HL-60 (cell line): Measurements from ENCODE around the gene GJC1.

Source experiments
- DNase-seq, 2 experiments: peaks; one replicate each; pipeline ENCODE4 v3.0.0-alpha.2; 2010 to 2020; ENCODE audit warnings: low read depth in 1 of 2, low spot score in 1 of 2
- H3K27ac ChIP-seq: fragments of 250-450 bp; sonication (Bioruptor Pico); replicated peaks from 2 replicates; pipeline ENCODE4 v1.5.1; 2020; ENCODE audit warnings: mild to moderate bottlenecking, moderate library complexity
- H3K27me3 ChIP-seq: fragments of 250-450 bp; sonication (Bioruptor Pico); 2 replicates; pipeline ENCODE4 v1.5.1; 2021; ENCODE audit warnings: mild to moderate bottlenecking, moderate library complexity; ENCODE audit not compliant: insufficient read depth, poor library complexity, severe bottlenecking
- H3K4me3 ChIP-seq: replicated peaks from 2 replicates; pipeline ENCODE4 v1.5.1; 2011; ENCODE audit warnings: mild to moderate bottlenecking, control low read depth, low read length; ENCODE audit not compliant: insufficient read depth
- GABPA ChIP-seq: IDR thresholded peaks from 2 replicates; pipeline ENCODE4 v1.6.1; 2012; ENCODE audit warnings: low read depth
- POLR2AphosphoS5 ChIP-seq: IDR thresholded peaks from 2 replicates; pipeline ENCODE4 v1.6.1; 2012; ENCODE audit warnings: low read depth
- SPI1 ChIP-seq: IDR thresholded peaks from 2 replicates; pipeline ENCODE4 v1.6.1; 2012; ENCODE audit warnings: low read depth, mild to moderate bottlenecking, borderline replicate concordance
- TF ChIP-seq, protein P1 (sequence below): IDR thresholded peaks from 2 replicates; pipeline ENCODE4 v1.6.1; 2012; ENCODE audit warnings: low read depth; ENCODE audit not compliant: insufficient replicate concordance
- TF ChIP-seq, protein P2 (sequence below): IDR thresholded peaks from one replicate; pipeline ENCODE4 v1.5.1; 2011; ENCODE audit warnings: low read length, control low read depth, inconsistent platforms; ENCODE audit not compliant: insufficient read depth

The GJC1 gene

DNA sequence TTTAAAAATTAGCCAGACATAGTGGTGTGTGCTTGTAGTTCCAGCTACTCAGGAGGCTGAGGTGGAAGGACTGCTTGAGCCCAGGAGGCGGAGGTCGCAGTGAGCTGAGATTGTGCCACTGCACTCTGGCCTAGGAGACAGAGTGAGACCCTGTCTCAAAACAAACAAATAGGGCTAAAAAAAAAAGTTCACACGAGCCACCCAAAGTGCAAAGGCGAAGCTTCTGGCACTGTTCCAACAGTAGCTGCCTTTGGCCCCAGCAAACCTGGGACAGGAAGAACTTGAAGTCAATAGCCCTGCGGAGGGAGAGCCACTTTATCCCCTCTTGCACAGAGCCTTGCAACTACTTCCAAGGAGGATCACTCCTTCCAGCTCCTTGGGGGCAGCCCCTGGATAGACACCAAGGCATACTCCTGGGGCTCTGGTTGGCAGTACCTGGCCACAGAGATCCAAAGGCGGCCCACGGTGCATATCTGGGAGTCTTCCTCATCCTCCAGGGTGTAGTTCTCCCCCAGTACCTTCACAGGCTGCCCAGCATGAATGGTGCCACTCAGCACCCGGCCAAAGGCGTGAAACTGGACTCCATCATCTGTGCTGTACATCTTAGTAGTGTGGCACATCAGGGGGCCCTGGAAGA, 32.3 kb upstream of the GJC1 start:
- no peak for DNase-seq
- no peak overlapping the region for H3K27ac ChIP-seq
- H3K4me3 ChIP-seq = no peak overlapping the region
- H3K27me3 ChIP-seq = no peaks in the 10 kb centered on the region
- TF ChIP-seq SPI1 = no peak
- TF ChIP-seq POLR2AphosphoS5 = no peak
- TF ChIP-seq, protein P1, sequence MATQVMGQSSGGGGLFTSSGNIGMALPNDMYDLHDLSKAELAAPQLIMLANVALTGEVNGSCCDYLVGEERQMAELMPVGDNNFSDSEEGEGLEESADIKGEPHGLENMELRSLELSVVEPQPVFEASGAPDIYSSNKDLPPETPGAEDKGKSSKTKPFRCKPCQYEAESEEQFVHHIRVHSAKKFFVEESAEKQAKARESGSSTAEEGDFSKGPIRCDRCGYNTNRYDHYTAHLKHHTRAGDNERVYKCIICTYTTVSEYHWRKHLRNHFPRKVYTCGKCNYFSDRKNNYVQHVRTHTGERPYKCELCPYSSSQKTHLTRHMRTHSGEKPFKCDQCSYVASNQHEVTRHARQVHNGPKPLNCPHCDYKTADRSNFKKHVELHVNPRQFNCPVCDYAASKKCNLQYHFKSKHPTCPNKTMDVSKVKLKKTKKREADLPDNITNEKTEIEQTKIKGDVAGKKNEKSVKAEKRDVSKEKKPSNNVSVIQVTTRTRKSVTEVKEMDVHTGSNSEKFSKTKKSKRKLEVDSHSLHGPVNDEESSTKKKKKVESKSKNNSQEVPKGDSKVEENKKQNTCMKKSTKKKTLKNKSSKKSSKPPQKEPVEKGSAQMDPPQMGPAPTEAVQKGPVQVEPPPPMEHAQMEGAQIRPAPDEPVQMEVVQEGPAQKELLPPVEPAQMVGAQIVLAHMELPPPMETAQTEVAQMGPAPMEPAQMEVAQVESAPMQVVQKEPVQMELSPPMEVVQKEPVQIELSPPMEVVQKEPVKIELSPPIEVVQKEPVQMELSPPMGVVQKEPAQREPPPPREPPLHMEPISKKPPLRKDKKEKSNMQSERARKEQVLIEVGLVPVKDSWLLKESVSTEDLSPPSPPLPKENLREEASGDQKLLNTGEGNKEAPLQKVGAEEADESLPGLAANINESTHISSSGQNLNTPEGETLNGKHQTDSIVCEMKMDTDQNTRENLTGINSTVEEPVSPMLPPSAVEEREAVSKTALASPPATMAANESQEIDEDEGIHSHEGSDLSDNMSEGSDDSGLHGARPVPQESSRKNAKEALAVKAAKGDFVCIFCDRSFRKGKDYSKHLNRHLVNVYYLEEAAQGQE = no peak
- TF ChIP-seq, protein P2, sequence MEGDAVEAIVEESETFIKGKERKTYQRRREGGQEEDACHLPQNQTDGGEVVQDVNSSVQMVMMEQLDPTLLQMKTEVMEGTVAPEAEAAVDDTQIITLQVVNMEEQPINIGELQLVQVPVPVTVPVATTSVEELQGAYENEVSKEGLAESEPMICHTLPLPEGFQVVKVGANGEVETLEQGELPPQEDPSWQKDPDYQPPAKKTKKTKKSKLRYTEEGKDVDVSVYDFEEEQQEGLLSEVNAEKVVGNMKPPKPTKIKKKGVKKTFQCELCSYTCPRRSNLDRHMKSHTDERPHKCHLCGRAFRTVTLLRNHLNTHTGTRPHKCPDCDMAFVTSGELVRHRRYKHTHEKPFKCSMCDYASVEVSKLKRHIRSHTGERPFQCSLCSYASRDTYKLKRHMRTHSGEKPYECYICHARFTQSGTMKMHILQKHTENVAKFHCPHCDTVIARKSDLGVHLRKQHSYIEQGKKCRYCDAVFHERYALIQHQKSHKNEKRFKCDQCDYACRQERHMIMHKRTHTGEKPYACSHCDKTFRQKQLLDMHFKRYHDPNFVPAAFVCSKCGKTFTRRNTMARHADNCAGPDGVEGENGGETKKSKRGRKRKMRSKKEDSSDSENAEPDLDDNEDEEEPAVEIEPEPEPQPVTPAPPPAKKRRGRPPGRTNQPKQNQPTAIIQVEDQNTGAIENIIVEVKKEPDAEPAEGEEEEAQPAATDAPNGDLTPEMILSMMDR = no peak
- no peak for TF ChIP-seq GABPA

DNA sequence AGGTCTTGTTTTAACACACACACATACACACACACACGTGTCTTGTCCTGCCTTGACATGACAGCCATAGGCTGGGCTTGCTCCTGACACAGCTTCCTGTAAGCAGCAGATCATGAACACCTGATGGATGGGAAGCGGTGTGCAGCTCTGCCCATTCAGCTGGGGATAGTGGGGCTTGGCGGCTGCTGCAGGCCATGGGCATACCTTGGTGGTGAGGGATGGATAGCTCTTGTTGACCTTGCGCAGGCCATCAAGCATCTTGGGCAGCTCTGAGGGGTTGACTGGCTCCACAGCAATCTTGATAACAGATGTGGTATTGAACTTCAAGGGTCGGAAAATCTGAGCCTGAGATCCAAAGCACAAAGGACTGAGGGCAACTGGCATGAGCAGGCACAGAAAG, 29.6 kb upstream of the GJC1 start:
- no peak for DNase-seq
- Histone ChIP-seq H3K27ac (no peak overlapping the region), H3K27me3 (no peaks in the 10 kb centered on the region), H3K4me3 (no peak overlapping the region)
- TF ChIP-seq, protein P1 = no peak
- TF ChIP-seq, protein P2 = no peak
- TF ChIP-seq POLR2AphosphoS5 = no peak
- TF ChIP-seq GABPA = no peak
- TF ChIP-seq SPI1 = no peak

DNA sequence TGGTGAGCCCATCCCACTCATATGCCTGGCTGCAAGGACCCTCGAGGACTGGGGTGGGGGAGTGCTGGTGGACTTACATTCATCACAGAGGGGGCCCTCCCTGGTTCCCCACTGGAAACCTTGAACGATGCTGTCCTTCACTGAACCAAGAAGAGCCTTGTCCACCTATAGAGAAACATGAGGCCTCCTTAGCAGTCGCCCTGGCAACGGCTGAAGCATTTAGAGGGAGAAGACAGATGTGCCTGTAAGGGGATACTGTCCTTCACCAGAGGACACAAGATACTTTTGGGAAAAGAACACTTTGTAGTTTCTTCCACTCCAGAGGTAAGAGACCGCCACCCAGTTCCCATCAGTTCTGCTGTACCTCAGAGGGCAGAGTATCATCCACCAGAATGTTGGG, 24.1 kb upstream of the GJC1 start:
- no peak overlapping the region for H3K4me3 ChIP-seq
- no peak overlapping the region for H3K27ac ChIP-seq
- H3K27me3 ChIP-seq = no peaks in the 10 kb centered on the region
- no peak for TF ChIP-seq GABPA
- TF ChIP-seq, protein P1 = no peak
- TF ChIP-seq POLR2AphosphoS5 = no peak
- TF ChIP-seq SPI1 = no peak
- TF ChIP-seq, protein P2 = no peak
- no peak for DNase-seq
